Activated CD4-positive, alpha-beta T cell treated with anti-CD3 and anti-CD28 coated beads, Interleukin-2, amount 10 ng/mL, durations not matched to agents 7 days and 5 days (primary cell): Measurements from ENCODE around the gene CENPU. TPM values are rescaled to one million over a fixed set of nuclear protein-coding genes. Genes with fewer than 3 reads are reported as not detected.
A peak's percentile ranks its signal among the peaks of the same experiment; 100 is the strongest.

Experiments
- CTCF ChIA-PET: fragments of 350-600 bp; sonication (Branson Sonifier 250); formaldehyde crosslinking; loops from one replicate; lab custom pipeline; 2021; ENCODE audit warnings: antibody characterized with exemption; lab: Charles Lee
- POLR2A ChIA-PET: fragments of 350-600 bp; sonication (Branson Sonifier 250); formaldehyde crosslinking; loops from one replicate; lab custom pipeline; 2021; ENCODE audit warnings: antibody characterized with exemption; lab: Charles Lee
- DNase-seq: peaks from one replicate; pipeline ENCODE4 v3.0.0-alpha.2; 2020
- H3K27ac Mint-ChIP-seq: one replicate; pipeline ENCODE4 v1.8.0; 2021; ENCODE audit warnings: mild to moderate bottlenecking, moderate library complexity, mixed read lengths
- H3K27me3 Mint-ChIP-seq: one replicate; pipeline ENCODE4 v1.8.0; 2021; ENCODE audit warnings: mixed read lengths
- H3K36me3 Mint-ChIP-seq: one replicate; pipeline ENCODE4 v1.8.0; 2021; ENCODE audit warnings: low read depth, mixed read lengths
- H3K4me1 Mint-ChIP-seq: one replicate; pipeline ENCODE4 v1.8.0; 2021; ENCODE audit warnings: mixed read lengths
- H3K4me3 Mint-ChIP-seq: one replicate; pipeline ENCODE4 v1.8.0; 2021; ENCODE audit warnings: mild to moderate bottlenecking, moderate library complexity, mixed read lengths
- H3K9me3 Mint-ChIP-seq: one replicate; pipeline ENCODE4 v1.8.0; 2021; ENCODE audit warnings: mixed read lengths
- total RNA-seq, 2 experiments: library from RNA; stranded (reverse); gene quantifications; one replicate each; pipeline ENCODE4 v1.2.3, GENCODE V29; 2021

CENPU gene
- total RNA-seq, 2 experiments from 2014 or later, result 73.3 to 80.3 TPM

DNA sequence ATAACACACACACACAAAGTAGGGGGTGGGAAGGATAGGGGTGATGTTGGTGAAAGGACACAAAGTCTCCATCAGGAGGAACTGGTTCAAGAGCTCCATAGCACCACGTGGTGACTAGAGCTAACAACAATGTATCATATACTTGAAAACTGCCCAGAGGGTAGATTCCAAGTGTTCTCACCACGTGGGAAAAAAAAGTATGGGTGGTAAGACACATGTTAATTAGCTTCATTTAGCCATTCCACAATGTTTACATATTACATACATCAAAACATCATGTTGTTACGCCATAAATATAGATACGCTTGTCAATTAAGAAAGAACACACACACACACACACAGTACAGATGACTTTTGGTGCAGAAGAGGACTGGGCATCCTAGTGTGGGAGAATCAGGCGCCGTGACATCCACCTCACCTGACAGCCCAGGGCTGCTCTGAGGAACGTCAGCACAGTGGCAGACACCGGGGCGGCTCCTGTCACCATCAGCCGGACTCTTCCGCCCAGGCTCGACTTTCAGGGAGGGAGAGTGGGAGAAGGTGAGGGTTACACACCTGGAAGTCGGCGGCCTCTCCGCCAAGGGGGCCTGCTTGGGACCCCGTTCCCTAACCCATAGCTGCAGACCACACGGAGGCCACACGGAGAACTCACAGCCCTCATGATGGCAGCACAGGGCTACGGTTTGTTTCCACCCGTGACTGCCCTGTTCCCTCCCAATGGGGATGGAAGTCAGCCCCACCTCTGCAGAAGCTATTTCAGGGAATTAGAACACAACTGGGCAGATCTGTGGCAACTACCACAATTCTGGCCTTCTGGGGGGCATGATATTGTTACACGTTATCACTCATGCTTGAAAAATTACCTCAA is 31.8 kb upstream of the CENPU start:
- DNase-seq, result no peak
- no peak overlapping the region for H3K4me3 Mint-ChIP-seq
- H3K4me1 Mint-ChIP-seq, result peaks cover 36% of the 10 kb centered on the region
- peaks cover 51% of the 10 kb centered on the region for H3K36me3 Mint-ChIP-seq
- ChIA-PET POLR2A (no interaction called here), CTCF (no interaction called here)
- no peaks in the 10 kb centered on the region for H3K27me3 Mint-ChIP-seq
- peak overlapping the region; percentile 0 for H3K27ac Mint-ChIP-seq
- no peaks in the 10 kb centered on the region for H3K9me3 Mint-ChIP-seq

DNA sequence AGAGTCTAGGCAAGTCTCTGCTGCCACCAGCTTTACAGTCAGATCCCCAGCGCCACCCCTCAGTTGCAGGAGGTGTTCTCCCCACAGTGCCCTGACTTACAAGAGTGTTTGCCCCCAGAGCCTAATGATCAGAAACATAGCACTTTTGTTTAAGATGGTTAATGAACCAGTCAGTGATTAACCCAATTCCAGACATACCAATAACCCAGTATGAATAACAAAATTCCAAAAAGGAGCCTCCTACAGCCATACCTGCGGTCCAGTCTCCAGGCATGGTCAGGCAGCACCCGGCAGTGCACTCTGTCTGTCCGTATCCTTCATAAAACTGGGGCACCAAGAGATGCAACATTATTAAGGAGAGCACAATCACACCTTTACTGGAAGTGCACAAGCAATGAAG is 30.7 kb upstream of the CENPU start:
- H3K9me3 Mint-ChIP-seq, result no peaks in the 10 kb centered on the region
- no peak overlapping the region for H3K4me3 Mint-ChIP-seq
- H3K27ac Mint-ChIP-seq, result no peak overlapping the region
- CTCF ChIA-PET, result no interaction called here
- peaks cover 30% of the 10 kb centered on the region for H3K4me1 Mint-ChIP-seq
- H3K27me3 Mint-ChIP-seq, result no peaks in the 10 kb centered on the region
- POLR2A ChIA-PET, result no interaction called here
- peaks cover 57% of the 10 kb centered on the region for H3K36me3 Mint-ChIP-seq
- DNase-seq, result no peak

- Mint-ChIP-seq H3K27ac (peak overlapping the region; percentile 98), H3K9me3 (no peaks in the 10 kb centered on the region), H3K4me3 (no peak overlapping the region), H3K4me1 (peaks cover 26% of the 10 kb centered on the region), H3K27me3 (no peaks in the 10 kb centered on the region), H3K36me3 (peaks cover 65% of the 10 kb centered on the region)
- CTCF ChIA-PET, result no interaction called here
- POLR2A ChIA-PET, result interaction anchor here (0.6 kb wide), 1 partner anchor 29 kb away, joined by 3 read pairs; no protein-coding TSS in a partner anchor
- no peak for DNase-seq
Measured at GRCh38 chr4:184763150-184763780, 29.4 kb upstream of the CENPU start.

GRCh38 chr4:184762100-184762499 is 28.2 kb upstream of the CENPU start:
- Mint-ChIP-seq H3K36me3 (peaks cover 59% of the 10 kb centered on the region), H3K27ac (peak overlapping the region; percentile 98), H3K27me3 (no peaks in the 10 kb centered on the region), H3K9me3 (no peaks in the 10 kb centered on the region), H3K4me3 (peak overlapping the region; percentile 46), H3K4me1 (peaks cover 26% of the 10 kb centered on the region)
- CTCF ChIA-PET, result interaction anchor here (0.9 kb wide), 1 partner anchor 17 kb away, joined by 3 read pairs; no protein-coding TSS in a partner anchor
- POLR2A ChIA-PET, result no interaction called here
- peak; percentile 77 for DNase-seq

- CTCF ChIA-PET, result no interaction called here
- Mint-ChIP-seq H3K27me3 (no peaks in the 10 kb centered on the region), H3K27ac (no peak overlapping the region), H3K36me3 (peaks cover 53% of the 10 kb centered on the region), H3K4me3 (no peak overlapping the region), H3K9me3 (no peaks in the 10 kb centered on the region), H3K4me1 (peaks cover 26% of the 10 kb centered on the region)
- POLR2A ChIA-PET, result no interaction called here
- DNase-seq, result no peak
Measured at GRCh38 chr4:184760681-184761080, 26.8 kb upstream of the CENPU start.

- no peak overlapping the region for H3K27ac Mint-ChIP-seq
- no peak overlapping the region for H3K4me3 Mint-ChIP-seq
- no peaks in the 10 kb centered on the region for H3K9me3 Mint-ChIP-seq
- ChIA-PET POLR2A (no interaction called here), CTCF (no interaction called here)
- H3K4me1 Mint-ChIP-seq, result peaks cover 17% of the 10 kb centered on the region
- H3K27me3 Mint-ChIP-seq, result no peaks in the 10 kb centered on the region
- no peak for DNase-seq
- H3K36me3 Mint-ChIP-seq, result peaks cover 43% of the 10 kb centered on the region
Measured at GRCh38 chr4:184757810-184758209, 23.9 kb upstream of the CENPU start.

DNA sequence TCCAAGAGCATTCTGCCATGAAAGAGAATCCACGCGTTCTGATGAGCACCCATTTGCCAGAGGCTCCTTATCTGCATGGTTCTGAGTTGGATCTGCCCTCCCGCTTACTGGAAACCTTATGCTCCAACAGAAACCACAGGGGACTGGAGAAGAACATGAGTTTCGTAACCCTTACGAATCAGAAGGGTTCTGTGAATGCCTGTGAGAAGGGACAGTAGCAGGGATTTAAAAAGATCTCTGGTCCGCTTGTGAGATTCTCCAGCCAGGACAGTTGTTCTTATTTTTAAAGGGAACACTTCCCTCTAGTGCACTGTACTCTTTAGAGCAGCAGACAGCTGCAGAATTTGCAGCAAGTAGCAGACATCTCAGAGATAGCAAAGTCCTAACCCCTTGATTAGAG is 22.5 kb upstream of the CENPU start:
- no peak for DNase-seq
- H3K9me3 Mint-ChIP-seq, result no peaks in the 10 kb centered on the region
- H3K4me3 Mint-ChIP-seq, result no peak overlapping the region
- POLR2A ChIA-PET, result no interaction called here
- H3K36me3 Mint-ChIP-seq, result peaks cover 34% of the 10 kb centered on the region
- H3K27me3 Mint-ChIP-seq, result no peaks in the 10 kb centered on the region
- peaks cover 7% of the 10 kb centered on the region for H3K4me1 Mint-ChIP-seq
- no peak overlapping the region for H3K27ac Mint-ChIP-seq
- CTCF ChIA-PET, result no interaction called here

DNA sequence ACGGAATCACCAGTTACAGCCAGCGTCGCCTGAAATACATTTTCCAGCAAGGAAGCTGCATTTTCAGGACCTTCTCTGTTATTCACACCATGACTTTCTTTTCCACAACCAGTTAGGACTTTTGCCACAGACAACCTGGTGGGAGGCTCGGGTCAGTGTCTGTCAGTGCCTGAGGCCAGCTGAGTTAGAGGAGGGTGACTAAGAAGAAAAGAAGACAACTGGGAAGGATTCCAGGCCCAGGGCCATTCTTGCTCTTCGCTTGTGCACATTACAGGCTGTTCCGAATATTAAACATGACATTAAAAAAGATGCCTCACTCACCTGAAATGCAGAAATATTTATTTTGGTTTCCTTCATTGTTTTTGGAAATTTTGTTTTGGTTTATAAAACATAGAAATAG is 21.4 kb upstream of the CENPU start:
- no peak for DNase-seq
- H3K9me3 Mint-ChIP-seq, result no peaks in the 10 kb centered on the region
- no peak overlapping the region for H3K27ac Mint-ChIP-seq
- ChIA-PET CTCF (interaction anchor here (1.4 kb wide), 1 partner anchor 21 kb away, joined by 3 read pairs; the partner anchor contains the start of gene CENPU), POLR2A (no interaction called here)
- H3K27me3 Mint-ChIP-seq, result no peaks in the 10 kb centered on the region
- peaks cover 6% of the 10 kb centered on the region for H3K4me1 Mint-ChIP-seq
- H3K36me3 Mint-ChIP-seq, result peaks cover 25% of the 10 kb centered on the region
- no peak overlapping the region for H3K4me3 Mint-ChIP-seq

DNA sequence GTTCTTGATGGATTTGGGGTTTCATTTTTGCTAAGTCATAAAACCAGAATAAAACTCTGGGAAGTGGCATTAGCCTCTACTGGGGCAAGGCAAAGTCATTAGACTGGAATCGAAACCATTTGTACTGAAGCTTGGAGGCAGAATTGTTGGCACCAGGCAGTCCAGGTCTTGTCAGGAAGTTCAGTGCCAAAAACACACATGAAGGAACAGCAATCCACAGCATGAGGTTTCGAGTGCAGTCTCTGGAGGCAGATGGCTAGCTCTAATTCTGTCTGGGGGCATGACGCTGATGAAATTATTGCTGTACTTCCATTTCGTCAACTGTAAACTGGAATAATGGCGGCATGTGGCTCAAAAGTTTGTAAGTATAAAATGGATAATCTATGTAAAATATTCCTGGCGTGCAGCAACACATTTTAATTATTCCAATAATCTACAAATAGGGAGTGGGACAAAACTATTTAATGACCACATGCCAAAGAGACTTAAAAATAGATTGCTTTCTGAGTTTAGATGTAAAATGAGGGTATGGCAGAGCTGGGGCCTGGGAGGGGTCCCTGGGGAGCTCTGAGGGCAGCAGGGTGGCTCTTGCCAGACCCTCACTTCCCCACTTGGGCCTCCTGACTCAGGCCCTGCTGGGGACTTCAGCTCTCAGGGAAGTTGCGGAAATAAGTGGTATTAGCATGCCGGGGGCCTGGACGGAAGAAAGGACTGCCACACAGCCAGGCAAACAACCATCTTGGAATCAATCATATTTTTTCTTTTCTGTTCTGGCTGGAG is 18.8 kb upstream of the CENPU start:
- Mint-ChIP-seq H3K36me3 (peaks cover 10% of the 10 kb centered on the region), H3K4me1 (peaks cover 4% of the 10 kb centered on the region), H3K4me3 (no peak overlapping the region), H3K27me3 (no peaks in the 10 kb centered on the region), H3K27ac (no peak overlapping the region), H3K9me3 (no peaks in the 10 kb centered on the region)
- POLR2A ChIA-PET, result no interaction called here
- CTCF ChIA-PET, result interaction anchor here (0.9 to 1.3 kb wide), 2 partner anchors 10 to 103 kb away, joined by 3 read pairs; partner anchors contain the start of gene PRIMPOL
- no peak for DNase-seq

DNA sequence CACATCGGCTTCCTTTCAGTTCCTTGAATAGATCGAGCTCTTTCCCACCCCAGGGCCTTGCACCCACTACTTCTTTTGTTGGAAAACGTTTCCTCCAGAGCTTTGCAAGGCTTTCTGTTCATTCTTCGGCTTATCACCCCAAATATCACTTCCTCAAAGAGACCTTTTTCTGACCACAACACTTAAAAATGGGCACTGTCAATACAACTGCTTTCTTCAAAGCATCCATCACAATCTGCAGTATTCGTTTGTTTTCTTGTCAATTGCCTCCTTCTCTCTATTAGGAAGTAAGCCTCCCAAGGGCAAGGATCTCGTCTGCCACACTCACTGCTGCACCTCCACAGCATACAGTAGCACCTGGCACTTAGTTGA is 17.7 kb upstream of the CENPU start:
- no peaks in the 10 kb centered on the region for H3K9me3 Mint-ChIP-seq
- no peaks in the 10 kb centered on the region for H3K27me3 Mint-ChIP-seq
- no peak for DNase-seq
- ChIA-PET CTCF (interaction anchor here (0.9 kb wide), 1 partner anchor 9 kb away, joined by 3 read pairs; no protein-coding TSS in a partner anchor), POLR2A (no interaction called here)
- H3K4me3 Mint-ChIP-seq, result no peak overlapping the region
- no peak overlapping the region for H3K27ac Mint-ChIP-seq
- peaks cover 6% of the 10 kb centered on the region for H3K4me1 Mint-ChIP-seq
- peaks cover 5% of the 10 kb centered on the region for H3K36me3 Mint-ChIP-seq

DNA sequence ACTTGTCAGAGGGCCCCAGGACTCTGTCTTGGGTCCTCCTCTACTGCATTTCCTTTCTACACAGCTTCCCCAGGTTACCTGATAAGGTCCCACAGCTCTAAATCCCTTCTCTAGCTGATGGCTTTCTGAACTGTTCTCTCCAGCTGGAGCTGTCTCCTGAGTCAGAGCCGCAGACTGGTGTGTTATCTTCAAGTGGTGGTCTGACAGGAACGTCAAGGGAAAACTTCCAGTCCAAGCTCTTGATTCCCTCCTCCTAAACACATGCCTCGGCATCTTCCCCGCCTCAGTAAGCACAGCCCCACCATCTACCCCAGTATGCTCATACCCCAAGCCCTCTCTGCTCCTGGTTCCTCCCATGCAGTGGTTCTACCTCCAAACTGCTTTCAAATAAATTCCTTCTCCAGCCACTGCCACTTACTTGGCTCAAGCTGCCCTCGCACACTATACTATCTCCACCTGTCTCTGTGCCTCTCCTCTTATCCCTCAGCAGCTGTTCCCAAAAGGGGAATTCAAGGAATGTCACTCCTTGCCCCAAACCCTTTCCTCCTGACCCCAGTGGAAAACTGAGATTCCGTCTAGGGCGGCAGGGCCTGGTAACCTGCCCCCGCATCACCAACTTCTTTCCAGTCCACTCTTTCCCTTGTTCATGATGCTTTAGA is 17.2 kb upstream of the CENPU start:
- H3K36me3 Mint-ChIP-seq, result peaks cover 5% of the 10 kb centered on the region
- no peaks in the 10 kb centered on the region for H3K9me3 Mint-ChIP-seq
- H3K4me3 Mint-ChIP-seq, result no peak overlapping the region
- no peak for DNase-seq
- ChIA-PET CTCF (no interaction called here), POLR2A (no interaction called here)
- peaks cover 11% of the 10 kb centered on the region for H3K4me1 Mint-ChIP-seq
- no peak overlapping the region for H3K27ac Mint-ChIP-seq
- no peaks in the 10 kb centered on the region for H3K27me3 Mint-ChIP-seq

- Mint-ChIP-seq H3K27me3 (no peaks in the 10 kb centered on the region), H3K9me3 (no peaks in the 10 kb centered on the region), H3K4me3 (no peak overlapping the region), H3K36me3 (no peaks in the 10 kb centered on the region), H3K27ac (no peak overlapping the region), H3K4me1 (peaks cover 16% of the 10 kb centered on the region)
- ChIA-PET CTCF (no interaction called here), POLR2A (no interaction called here)
- no peak for DNase-seq
Measured at GRCh38 chr4:184748251-184748652, 14.4 kb upstream of the CENPU start.
